DND-41 (cell line): ENCODE measurements around the gene ADAMTSL4.

Experiments
- CTCF ChIP-seq: IDR thresholded peaks from 2 replicates; pipeline ENCODE4 v1.5.1; 2012; ENCODE audit warnings: borderline replicate concordance, low read length, moderate library complexity, mild to moderate bottlenecking; ENCODE audit not compliant: poor library complexity, severe bottlenecking; ENCODE audit errors: extremely low read depth
- EZH2 ChIP-seq: IDR thresholded peaks from 3 replicates; pipeline ENCODE4 v1.6.1; 2012; ENCODE audit warnings: borderline replicate concordance, low read depth, mild to moderate bottlenecking, moderate library complexity, low read length, inconsistent platforms; ENCODE audit not compliant: severe bottlenecking

GRCh38 chr1:150514913-150515327 is 34.3 kb upstream of the ADAMTSL4 start:
- TF ChIP-seq CTCF (no peak), EZH2 (no peak)
